Measurements from ENCODE around the gene TEFM.
"Not testable (repeated sequence)": the region's sequence is repeated elsewhere in the genome, so short reads cannot be mapped to it uniquely, and the experiment has no call there.

- not testable (repeated sequence) for TF ChIP-seq CTCF (IDR thresholded peaks at IDR 0.05; ENCODE audit: low read depth, low read length, poor library complexity, severe bottlenecking); EZH2phosphoT487 (IDR thresholded peaks at IDR 0.05; ENCODE audit: borderline replicate concordance, low read length)
Measured at GRCh38 chr17:30910151-30910550, 4.1 kb upstream of the TEFM start.

Data from DOHH2 (cell line).